Stimulated activated CD4-positive, alpha-beta T cell treated with anti-CD3 and anti-CD28 coated beads, Interleukin-4, amount 100 ng/mL, for 4 hours (primary cell): ENCODE measurements around the gene UGT1A9.

ENCODE experiments used
- DNase-seq, 2 experiments: peaks; one replicate each; pipeline ENCODE4 v3.0.0-alpha.2; 2020

The UGT1A9 gene

DNA sequence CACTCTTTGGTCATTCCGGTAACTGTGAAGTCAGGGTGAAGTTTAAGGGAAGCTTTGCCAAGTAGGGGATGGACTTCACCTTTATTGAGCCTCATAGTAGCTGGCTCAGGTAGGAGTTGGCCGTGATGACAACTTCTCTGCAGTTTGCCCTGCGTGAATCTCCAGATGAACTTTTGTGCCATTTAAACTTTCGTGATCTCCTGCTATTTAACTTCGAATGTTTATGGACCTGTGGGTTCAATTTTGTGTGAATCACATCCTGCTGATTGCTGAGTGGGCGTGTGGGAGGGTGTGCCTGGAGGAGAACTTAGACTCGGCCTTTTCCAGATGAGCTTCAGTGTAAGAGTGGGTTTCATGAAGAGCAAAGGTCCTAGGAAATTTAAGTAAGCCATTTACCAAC, 92.6 kb downstream of the UGT1A9 start:
- DNase-seq = no peak

- DNase-seq = no peak
Measured at GRCh38 chr2:233764761-233765160, 93.1 kb downstream of the UGT1A9 start.

- no peak for DNase-seq
Measured at GRCh38 chr2:233766416-233766815, 94.7 kb downstream of the UGT1A9 start.

DNA sequence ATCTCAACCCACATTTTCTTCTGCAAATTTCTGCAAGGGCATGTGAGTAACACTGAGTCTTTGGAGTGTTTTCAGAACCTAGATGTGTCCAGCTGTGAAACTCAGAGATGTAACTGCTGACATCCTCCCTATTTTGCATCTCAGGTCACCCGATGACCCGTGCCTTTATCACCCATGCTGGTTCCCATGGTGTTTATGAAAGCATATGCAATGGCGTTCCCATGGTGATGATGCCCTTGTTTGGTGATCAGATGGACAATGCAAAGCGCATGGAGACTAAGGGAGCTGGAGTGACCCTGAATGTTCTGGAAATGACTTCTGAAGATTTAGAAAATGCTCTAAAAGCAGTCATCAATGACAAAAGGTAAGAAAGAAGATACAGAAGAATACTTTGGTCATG, 96.4 kb downstream of the UGT1A9 start:
- no peak for DNase-seq

DNA sequence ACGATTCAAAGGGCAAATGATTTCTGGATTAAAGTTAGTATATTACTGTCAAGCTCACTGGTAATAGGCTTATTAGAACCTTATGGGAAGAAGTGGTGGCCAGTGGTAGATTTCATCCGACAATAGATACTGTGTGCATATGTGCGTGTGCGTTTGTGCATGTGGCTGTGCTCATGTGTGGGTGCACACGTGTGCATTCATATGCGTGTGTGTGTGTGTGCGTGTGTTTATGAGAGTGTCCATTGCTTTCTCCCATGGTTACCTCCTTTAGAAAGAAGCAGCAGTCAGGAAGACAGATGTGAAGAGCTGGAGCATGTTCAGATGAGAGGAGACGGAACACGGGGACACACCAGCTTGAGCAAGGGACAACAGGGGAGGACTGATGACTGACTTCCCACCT, 97.6 kb downstream of the UGT1A9 start:
- DNase-seq = no peak

DNA sequence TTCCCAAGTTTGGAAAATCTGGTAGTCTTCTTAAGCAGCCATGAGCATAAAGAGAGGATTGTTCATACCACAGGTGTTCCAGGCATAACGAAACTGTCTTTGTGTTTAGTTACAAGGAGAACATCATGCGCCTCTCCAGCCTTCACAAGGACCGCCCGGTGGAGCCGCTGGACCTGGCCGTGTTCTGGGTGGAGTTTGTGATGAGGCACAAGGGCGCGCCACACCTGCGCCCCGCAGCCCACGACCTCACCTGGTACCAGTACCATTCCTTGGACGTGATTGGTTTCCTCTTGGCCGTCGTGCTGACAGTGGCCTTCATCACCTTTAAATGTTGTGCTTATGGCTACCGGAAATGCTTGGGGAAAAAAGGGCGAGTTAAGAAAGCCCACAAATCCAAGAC, 100.5 kb downstream of the UGT1A9 start:
- no peak for DNase-seq

GRCh38 chr2:233772583-233772982, 100.9 kb downstream of the UGT1A9 start:
- DNase-seq = no peak

DNA sequence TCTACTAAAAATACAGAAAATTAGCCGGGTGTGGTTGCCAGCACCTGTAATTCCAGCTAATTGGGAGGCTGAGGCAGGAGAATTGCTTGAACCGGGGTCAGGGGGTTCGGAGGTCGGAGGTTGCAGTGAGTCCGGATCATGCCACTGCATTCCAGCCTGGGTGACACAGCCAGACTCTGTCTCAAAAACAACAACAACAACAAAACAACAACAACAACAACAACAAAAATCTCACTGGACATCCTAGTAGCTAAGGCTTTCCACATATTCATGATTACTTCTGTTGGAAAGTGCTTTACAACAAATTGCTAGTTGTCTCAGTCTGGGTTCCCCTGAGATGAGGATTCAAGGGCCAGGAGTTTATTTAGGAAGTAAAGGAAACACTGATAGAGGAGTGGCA, 102.2 kb downstream of the UGT1A9 start:
- no peak for DNase-seq

GRCh38 chr2:233775414-233775813, 103.7 kb downstream of the UGT1A9 start:
- DNase-seq = no peak

DNA sequence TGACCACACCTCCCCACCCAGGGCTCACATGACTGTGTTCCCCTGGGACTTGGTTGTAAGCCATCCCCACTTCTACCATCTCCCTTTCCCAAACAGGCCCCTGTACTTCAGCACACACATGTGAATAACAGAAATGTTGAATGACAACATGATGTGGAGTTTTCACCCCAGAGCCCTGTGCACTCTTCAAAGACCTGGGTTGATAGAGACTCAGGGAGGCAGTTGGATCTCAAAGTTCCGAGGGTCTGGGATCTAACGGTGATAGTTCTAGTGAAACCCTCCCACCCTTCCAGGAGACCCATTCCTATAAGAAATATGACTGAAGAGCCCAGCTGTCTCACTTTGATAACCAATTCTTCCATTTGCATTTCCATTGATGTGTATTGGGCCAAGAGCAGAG, 106.3 kb downstream of the UGT1A9 start, which contains the start of gene MROH2A:
Gene MROH2A (plus strand): TSS at position 301 of the 400 bp plus-strand sequence. CDS start 1,029 bp downstream, outside the sequence.
- no peak for DNase-seq

DNA sequence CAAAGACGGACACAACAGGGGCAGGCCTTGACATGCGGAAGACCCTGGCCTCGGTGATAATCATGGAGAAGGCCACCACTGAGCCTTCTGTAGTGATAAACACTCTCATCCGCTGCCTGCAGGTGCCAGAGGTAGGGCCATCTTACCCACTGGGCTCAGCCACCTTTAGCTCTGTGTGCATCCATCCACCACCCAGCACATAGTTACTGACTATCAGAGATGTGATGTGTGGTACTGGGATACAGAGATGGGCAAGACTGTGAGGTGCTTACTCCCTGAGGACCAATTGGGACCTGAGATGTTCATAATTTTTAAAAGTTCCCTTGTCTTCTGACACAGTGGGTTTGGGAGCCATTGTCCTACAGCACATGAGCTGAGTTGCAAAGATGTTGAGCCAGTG, 108.0 kb downstream of the UGT1A9 start:
- no peak for DNase-seq

DNA sequence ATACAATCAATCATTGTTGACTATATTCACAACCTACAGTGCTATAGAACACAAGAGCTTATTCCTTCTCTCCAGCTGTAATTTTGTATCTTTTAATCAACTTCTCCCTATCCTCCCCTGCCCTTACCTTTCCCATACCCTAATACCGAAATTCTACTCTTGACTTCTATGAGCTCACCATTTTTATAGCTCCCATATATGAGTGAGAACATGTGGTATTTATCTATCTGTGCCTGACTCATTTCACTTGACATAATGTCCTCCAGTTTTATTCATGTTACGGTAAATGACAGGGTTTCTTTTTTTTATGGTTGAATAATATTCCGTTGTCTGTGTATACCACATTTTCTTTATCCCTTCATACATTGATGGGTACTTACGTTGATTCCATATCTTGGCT, 109.1 kb downstream of the UGT1A9 start:
- DNase-seq = no peak

DNA sequence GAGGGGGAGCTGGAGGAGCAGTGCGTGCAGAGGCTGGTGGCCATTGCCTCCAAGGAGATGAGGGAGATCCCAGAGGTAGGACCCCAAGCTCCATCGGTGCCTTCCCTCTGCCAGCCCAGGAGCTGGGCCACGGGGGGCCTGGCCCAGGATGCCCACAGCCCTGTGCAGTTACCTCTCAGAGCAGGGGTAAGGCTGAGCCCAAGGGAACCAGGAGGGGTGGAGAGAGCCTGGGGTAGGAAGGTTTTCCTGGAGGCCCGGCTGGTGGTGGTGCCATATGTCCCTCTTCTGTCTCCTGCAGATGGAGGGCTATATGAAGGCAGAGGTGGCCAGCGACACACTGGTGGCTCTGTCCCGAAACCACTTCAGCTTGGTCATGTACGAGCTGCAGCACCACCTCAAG, 117.9 kb downstream of the UGT1A9 start:
- DNase-seq = no peak

DNA sequence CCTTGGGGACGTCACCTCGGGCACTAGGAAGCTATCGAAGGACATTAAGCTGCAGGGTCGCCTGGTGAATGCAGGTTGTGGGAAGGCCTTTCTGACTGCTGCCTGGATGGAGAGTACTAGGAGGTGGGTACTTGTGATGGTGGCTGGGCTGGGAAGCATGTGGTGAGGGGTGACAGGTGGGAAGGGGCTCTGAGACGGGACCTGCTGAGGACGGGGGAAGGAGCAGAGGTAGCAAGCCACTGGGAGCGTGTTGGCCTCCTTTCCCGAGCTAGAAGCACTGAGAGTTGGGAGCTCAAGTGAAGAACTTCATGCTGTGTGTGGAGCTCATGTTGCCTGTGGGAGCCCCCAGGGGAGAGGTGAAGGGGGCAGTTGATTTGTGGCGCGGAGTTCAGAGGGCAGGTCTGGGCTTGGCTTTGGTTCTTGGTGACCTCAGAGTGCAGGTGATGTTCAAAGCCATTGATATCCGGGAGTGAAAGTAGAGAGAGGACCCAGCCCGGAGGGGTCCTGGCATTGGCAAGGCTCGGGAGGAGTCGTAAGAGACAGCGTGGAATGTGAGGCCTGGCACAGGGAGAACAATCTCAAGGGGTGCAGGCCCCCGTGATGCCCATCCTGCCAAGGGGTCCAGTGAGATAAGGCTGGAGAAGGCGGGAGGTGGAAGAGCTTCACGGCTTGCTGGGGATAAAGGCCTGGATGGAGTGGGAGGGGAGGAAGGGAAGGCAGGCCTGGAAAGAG, 119.6 kb downstream of the UGT1A9 start:
- no peak for DNase-seq

GRCh38 chr2:233791883-233792329, 120.2 kb downstream of the UGT1A9 start:
- no peak for DNase-seq

GRCh38 chr2:233792720-233793119, 121.0 kb downstream of the UGT1A9 start:
- no peak for DNase-seq

- no peak for DNase-seq
Measured at GRCh38 chr2:233793465-233794127, 121.9 kb downstream of the UGT1A9 start.

DNA sequence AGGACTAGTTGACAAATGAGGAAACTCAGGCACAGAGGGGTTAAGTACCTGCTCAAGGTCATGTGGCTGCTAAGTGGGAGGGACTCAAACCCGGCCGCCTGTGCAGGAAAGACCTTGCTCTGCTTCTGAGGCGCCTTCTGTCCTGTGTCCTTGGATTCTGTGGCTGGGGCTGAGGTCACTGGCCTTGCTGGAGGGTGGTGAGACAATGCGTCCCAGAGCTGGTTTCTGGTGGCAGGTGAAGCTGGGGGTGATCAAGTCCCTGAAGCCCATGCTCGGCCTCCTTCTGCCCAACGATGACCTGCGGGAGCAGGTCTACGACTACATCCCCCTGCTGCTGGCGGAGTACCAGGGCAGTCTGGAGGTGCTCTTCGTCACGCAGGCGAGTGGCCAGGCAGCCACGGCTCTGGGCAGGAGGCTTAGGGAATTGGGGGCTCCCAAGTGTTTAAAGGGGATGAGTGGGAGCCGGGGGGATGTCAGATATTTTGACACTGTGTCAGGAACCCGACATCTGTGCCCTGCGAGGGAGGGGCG, 122.5 kb downstream of the UGT1A9 start:
- no peak for DNase-seq

- DNase-seq = no peak
Measured at GRCh38 chr2:233795735-233796171, 124.1 kb downstream of the UGT1A9 start.

- DNase-seq = no peak
Measured at GRCh38 chr2:233796254-233796653, 124.6 kb downstream of the UGT1A9 start.

- DNase-seq = no peak
Measured at GRCh38 chr2:233798335-233799086, 126.8 kb downstream of the UGT1A9 start.

DNA sequence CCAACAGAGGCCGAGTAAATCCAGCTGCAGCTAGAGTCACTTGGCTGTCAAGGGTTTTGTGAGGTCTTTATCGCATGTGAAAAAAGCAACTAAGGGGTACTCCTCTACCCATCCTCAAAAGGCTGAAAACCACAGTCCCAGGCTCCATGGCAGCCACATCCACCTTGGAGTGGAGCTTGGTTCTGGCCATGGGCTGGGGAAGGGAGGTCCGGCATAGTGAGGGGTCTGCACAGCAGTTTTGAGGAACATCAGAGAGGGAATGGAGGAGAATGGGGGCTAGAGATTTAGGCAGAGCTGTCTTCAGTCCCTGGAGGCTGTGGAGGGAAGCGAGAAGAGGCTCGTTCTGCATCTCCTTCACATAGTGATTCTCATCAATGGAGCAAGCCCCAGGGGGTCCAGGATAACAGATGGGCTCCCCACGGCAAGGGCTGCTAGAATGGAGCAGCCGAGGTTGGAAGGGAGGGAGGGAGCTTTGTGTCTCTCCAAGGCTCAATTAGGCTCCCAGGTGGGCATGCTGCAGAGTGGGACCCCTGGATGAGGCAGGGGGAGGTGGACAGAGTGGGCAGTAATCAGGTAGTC, 127.5 kb downstream of the UGT1A9 start:
- no peak for DNase-seq

DNA sequence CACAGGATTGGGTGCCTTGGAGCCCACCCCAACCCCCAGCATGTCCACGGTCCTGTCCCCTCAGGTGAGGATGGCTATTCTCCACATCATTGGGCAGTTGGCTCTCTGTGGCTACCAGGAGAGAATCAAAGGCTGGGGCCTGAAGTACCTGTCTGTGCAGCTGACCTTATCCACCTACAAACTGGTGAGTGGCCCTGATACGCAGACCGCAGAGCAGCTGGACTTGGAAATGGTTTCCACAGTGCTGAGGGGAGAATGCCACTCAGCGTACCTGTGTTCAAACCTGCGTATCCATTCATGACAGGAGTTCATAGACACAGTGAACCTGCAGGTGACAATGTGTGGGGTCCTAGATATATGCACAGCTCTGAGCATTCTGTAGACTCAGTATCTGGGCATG, 128.0 kb downstream of the UGT1A9 start:
- no peak for DNase-seq
